Measurements from ENCODE around the gene SPAAR.

SPAAR gene

DNA sequence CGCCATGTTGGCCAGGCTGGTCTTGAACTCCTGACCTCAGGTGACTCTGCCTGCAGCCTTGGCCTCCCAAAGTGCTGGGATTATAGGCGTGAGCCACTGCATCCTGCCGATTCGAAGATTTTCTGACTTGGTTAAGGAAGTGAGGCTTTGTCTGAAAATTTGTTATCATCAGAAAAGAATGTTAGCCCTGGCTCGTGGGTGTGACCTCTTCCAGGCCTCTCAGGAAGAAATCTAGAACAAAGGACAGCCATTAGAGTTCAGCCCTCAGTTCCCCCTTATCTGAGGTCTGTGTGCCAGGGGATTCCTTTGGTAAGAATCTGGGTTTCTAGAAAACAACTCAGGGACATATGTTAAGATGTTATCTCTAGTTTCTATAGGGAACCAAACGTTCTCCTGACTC, 42.4 kb downstream of the SPAAR start:
- no peak for DNase-seq

GRCh38 chr9:35952526-35953191, 43.4 kb downstream of the SPAAR start:
- DNase-seq, result no peak

DNA sequence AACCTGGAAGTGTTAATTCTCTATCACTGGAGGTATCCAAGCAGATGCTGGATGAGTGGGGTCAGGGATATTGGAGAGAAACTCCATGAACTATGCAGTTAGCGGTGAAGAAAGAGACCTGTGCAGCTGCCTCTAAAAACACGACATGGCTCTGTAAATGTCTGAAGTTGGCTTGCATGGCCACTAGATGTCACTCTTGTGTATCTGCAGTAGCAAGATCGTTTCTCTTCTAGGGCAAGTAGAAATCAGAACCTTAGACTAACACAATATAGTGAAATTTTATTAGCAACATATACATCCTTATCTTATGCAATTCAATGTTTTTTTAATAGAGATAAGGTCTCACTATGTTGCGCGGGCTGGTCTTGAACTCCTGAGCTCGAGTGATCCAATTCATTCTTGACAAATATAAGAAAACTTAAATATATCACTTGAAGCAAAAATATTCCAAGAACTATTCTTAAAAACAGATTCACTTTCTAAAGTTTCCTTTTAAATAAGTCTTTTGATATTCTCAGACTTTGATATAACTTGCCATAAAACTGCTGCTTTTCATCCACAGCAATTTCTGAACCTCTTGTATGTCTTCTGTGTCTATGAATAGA, 45.8 kb downstream of the SPAAR start:
- peak; percentile 51 for DNase-seq

DNA sequence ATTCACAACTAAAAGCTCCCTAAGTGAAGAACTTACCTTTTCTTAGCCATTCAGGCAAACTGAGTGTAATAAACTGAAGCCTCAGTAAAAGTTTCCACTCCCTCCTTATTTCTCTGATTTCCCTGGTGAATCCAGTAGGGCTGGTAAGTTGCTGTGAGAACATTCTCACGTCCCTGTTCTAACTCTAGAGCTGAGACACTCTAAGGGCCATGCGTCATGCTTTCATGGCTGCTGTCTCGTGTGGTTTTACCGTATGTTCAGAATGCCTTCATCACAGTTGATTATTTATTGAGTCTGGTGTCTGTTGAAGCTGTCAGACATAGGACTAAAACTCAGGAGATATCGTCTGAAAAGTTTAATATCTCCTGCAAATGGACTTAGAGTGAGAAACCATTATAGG, 47.4 kb downstream of the SPAAR start:
- no peak for DNase-seq

DNA sequence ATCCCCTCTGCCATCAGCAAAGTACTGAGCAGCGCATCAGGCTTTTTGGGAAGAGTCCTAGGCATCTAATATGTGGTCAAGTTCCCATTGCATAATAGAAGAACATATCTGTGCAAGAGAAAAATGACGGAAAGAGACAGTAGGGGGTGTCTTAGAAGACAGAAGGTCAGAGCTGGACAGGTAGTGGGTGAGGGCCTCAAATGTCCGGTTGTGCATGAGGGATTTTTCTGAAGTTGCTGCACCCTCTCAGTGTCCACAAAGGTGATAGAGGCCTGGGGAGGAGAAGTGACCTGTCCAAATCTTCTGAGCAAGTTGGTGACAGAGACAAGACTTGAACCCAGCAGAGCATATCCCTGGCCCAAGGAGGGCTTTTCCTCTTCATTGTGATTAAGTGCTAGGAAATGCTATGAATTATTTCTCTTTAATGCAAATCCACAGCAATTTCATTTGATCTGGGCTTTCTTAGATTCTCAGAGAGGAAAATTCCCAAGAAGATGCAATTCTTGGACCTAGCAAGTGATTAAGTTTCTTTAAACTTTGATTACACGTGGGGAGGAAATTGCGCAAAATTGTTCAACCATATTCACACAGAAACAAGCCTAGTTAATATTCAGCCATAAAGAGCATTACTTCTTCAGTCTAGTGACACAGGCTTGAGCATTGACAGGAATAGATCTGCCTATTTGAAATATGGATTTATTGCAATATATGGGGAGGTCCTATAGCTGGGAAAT, 49.0 kb downstream of the SPAAR start, which contains the start of gene OR2S2:
TSS of gene OR2S2 (minus strand) at position 51 of the 734 bp plus-strand sequence. CDS start 56 bp downstream, outside the sequence.
- DNase-seq, result no peak

GRCh38 chr9:35960039-35960655, 50.9 kb downstream of the SPAAR start:
- no peak for DNase-seq
